H9 (cell line): ENCODE results near the gene SPIN1. TPM values are rescaled to one million over a fixed set of nuclear protein-coding genes. Genes with fewer than 3 reads are reported as not detected.

ENCODE experiments used
- DNase-seq: peaks from one replicate; pipeline ENCODE4 v3.0.0-alpha.2; 2017
- H2AFZ ChIP-seq: one replicate; pipeline ENCODE4 v1.6.1; 2013; ENCODE audit warnings: mild to moderate bottlenecking, low read length, control low read depth, moderate library complexity
- H2AK5ac ChIP-seq: 2 replicates; pipeline ENCODE4 v1.6.1; 2013; ENCODE audit warnings: low read length, control low read depth, mixed read lengths; ENCODE audit not compliant: insufficient read length
- H2BK120ac ChIP-seq: one replicate; pipeline ENCODE4 v1.6.1; 2013; ENCODE audit warnings: low read depth, mild to moderate bottlenecking, low read length, control low read depth, inconsistent platforms; ENCODE audit not compliant: poor library complexity, severe bottlenecking
- H2BK12ac ChIP-seq: 2 replicates; pipeline ENCODE4 v1.6.1; 2013; ENCODE audit warnings: low read length, control low read depth, mixed read lengths, low read depth; ENCODE audit not compliant: insufficient read length
- H2BK15ac ChIP-seq: 2 replicates; pipeline ENCODE4 v1.6.1; 2013; ENCODE audit warnings: low read depth, low read length, control low read depth
- H2BK20ac ChIP-seq: one replicate; pipeline ENCODE4 v1.6.1; 2013; ENCODE audit warnings: low read depth, mild to moderate bottlenecking, low read length, control low read depth, inconsistent platforms; ENCODE audit not compliant: poor library complexity, severe bottlenecking
- H2BK5ac ChIP-seq: 2 replicates; pipeline ENCODE4 v1.6.1; 2013; ENCODE audit warnings: low read length, control low read depth, mixed read lengths; ENCODE audit not compliant: insufficient read length
- H3K14ac ChIP-seq: 2 replicates; pipeline ENCODE4 v1.6.1; 2013; ENCODE audit warnings: low read length, control low read depth; ENCODE audit not compliant: insufficient read depth
- H3K18ac ChIP-seq: 2 replicates; pipeline ENCODE4 v1.6.1; 2013; ENCODE audit warnings: low read depth, mild to moderate bottlenecking, mixed read lengths, low read length, control low read depth; ENCODE audit not compliant: insufficient read length
- H3K23ac ChIP-seq: 2 replicates; pipeline ENCODE4 v1.6.1; 2013; ENCODE audit warnings: low read length, control low read depth, mixed read lengths, low read depth; ENCODE audit not compliant: insufficient read length
- H3K23me2 ChIP-seq: 2 replicates; pipeline ENCODE4 v1.6.1; 2013; ENCODE audit warnings: low read depth, mild to moderate bottlenecking, mixed read lengths, low read length, control low read depth; ENCODE audit not compliant: insufficient read length, poor library complexity, severe bottlenecking
- H3K27ac ChIP-seq: 2 replicates; pipeline ENCODE4 v1.5.1; 2013; ENCODE audit warnings: low read length, control low read depth, mixed read lengths, low read depth; ENCODE audit not compliant: insufficient read length
- H3K27me3 ChIP-seq: 2 replicates; pipeline ENCODE4 v1.6.1; 2013; ENCODE audit warnings: low read length, control low read depth, inconsistent platforms; ENCODE audit not compliant: insufficient read depth
- H3K4ac ChIP-seq: 2 replicates; pipeline ENCODE4 v1.6.1; 2013; ENCODE audit warnings: low read depth, mild to moderate bottlenecking, control low read depth, inconsistent platforms, low read length, moderate library complexity
- H3K4me1 ChIP-seq: 2 replicates; pipeline ENCODE4 v1.6.1; 2013; ENCODE audit warnings: low read length, control low read depth, inconsistent platforms; ENCODE audit not compliant: insufficient read depth
- H3K4me2 ChIP-seq: 2 replicates; pipeline ENCODE4 v1.6.1; 2013; ENCODE audit warnings: low read length, control low read depth, mixed read lengths; ENCODE audit not compliant: insufficient read length, insufficient read depth
- H3K56ac ChIP-seq: 2 replicates; pipeline ENCODE4 v1.6.1; 2013; ENCODE audit warnings: low read depth, mild to moderate bottlenecking, mixed read lengths, low read length, control low read depth; ENCODE audit not compliant: insufficient read length
- H3K79me1 ChIP-seq: 2 replicates; pipeline ENCODE4 v1.6.1; 2013; ENCODE audit warnings: low read depth, mild to moderate bottlenecking, moderate library complexity, low read length, control low read depth, inconsistent platforms; ENCODE audit not compliant: insufficient read depth, poor library complexity, severe bottlenecking
- H3K79me2 ChIP-seq: 2 replicates; pipeline ENCODE4 v1.6.1; 2013; ENCODE audit warnings: low read length, control low read depth, inconsistent platforms; ENCODE audit not compliant: insufficient read depth
- H3K9ac ChIP-seq: 2 replicates; pipeline ENCODE4 v1.6.1; 2013; ENCODE audit warnings: low read length, control low read depth, mixed read lengths; ENCODE audit not compliant: insufficient read length; ENCODE audit errors: extremely low read depth
- H3K9me3 ChIP-seq: one replicate; pipeline ENCODE4 v1.6.1; 2013; ENCODE audit warnings: low read depth, low read length, inconsistent platforms; ENCODE audit not compliant: control insufficient read depth
- H3T11ph ChIP-seq: one replicate; pipeline ENCODE4 v1.6.1; 2013; ENCODE audit warnings: mild to moderate bottlenecking, low read length, control low read depth, inconsistent platforms
- H4K20me1 ChIP-seq: one replicate; pipeline ENCODE4 v1.6.1; 2013; ENCODE audit not compliant: control insufficient read depth, insufficient read length, insufficient read depth
- H4K5ac ChIP-seq: 2 replicates; pipeline ENCODE4 v1.6.1; 2013; ENCODE audit warnings: low read depth, mild to moderate bottlenecking, mixed read lengths, low read length, control low read depth; ENCODE audit not compliant: insufficient read length
- H4K8ac ChIP-seq: replicated peaks from 2 replicates; pipeline ENCODE4 v1.6.1; 2013; ENCODE audit warnings: low read length, control low read depth, mixed read lengths, low read depth; ENCODE audit not compliant: insufficient read length
- H4K91ac ChIP-seq: 2 replicates; pipeline ENCODE4 v1.6.1; 2013; ENCODE audit warnings: low read depth, mild to moderate bottlenecking, moderate library complexity, mixed read lengths, low read length, control low read depth; ENCODE audit not compliant: insufficient read length
- H3K27ac Mint-ChIP-seq, 3 experiments: 2 replicates in 2 of 3; 3 replicates in 1 of 3; pipeline ENCODE4 v1.8.0; 2020 to 2021; ENCODE audit warnings: mixed read lengths in 3 of 3, mild to moderate bottlenecking in 1 of 3, moderate library complexity in 1 of 3
- H3K27me3 Mint-ChIP-seq: 2 replicates; pipeline ENCODE4 v1.8.0; 2021; ENCODE audit warnings: low read depth, mild to moderate bottlenecking, moderate library complexity, mixed read lengths
- H3K36me3 Mint-ChIP-seq, 3 experiments: 2 replicates in 2 of 3; 3 replicates in 1 of 3; pipeline ENCODE4 v1.8.0; 2020 to 2021; ENCODE audit warnings: low read depth in 3 of 3, mixed read lengths in 3 of 3; ENCODE audit not compliant: insufficient read depth in 1 of 3
- H3K4me1 Mint-ChIP-seq, 2 experiments: 2 replicates each; pipeline ENCODE4 v1.8.0; 2020; ENCODE audit warnings: mixed read lengths in 2 of 2
- H3K4me3 Mint-ChIP-seq, 2 experiments: 2 replicates in 1 of 2; 3 replicates in 1 of 2; pipeline ENCODE4 v1.8.0; 2020 to 2021; ENCODE audit warnings: mild to moderate bottlenecking in 2 of 2, mixed read lengths in 2 of 2, moderate library complexity in 1 of 2
- H3K9me3 Mint-ChIP-seq, 2 experiments: 2 replicates in 1 of 2; 3 replicates in 1 of 2; pipeline ENCODE4 v1.8.0; 2020; ENCODE audit warnings: mild to moderate bottlenecking in 2 of 2, mixed read lengths in 2 of 2, moderate library complexity in 1 of 2
- CTCF ChIP-seq: fragments of 200-600 bp; sonication (generic); conservative IDR thresholded peaks from 3 replicates; pipeline ENCODE4 v1.8.0; 2021; ENCODE audit warnings: antibody characterized with exemption, mild to moderate bottlenecking
- WGBS: extraction: QIAGEN DNeasy Blood & Tissue Kit; methylation state at CpG from one replicate; pipeline ENCODE4 v1.1.7; 2013; ENCODE audit warnings: missing lambda C conversion rate, low lambda C conversion rate, mixed read lengths; ENCODE audit not compliant: insufficient read length; ENCODE audit errors: extremely low coverage; 5-methylcytosine and 5-hydroxymethylcytosine counted together
- total RNA-seq: library from RNA; stranded (reverse); gene quantifications from 2 replicates; pipeline ENCODE4 v1.2.1, GENCODE V29; 2021

SPIN1 gene
- total RNA-seq, 1 experiment from 2014 or later = 136 TPM

- H4K5ac ChIP-seq = no peak overlapping the region
- no peak overlapping the region for H3K4me2 ChIP-seq
- H2BK20ac ChIP-seq = no peak overlapping the region
- no peak for TF ChIP-seq CTCF
- no peak overlapping the region for H3T11ph ChIP-seq
- peaks cover 12% of the 10 kb centered on the region for H3K4me1 ChIP-seq
- no peak overlapping the region for H3K18ac ChIP-seq
- H4K20me1 ChIP-seq = no peaks in the 10 kb centered on the region
- no peak overlapping the region for H2AK5ac ChIP-seq
- no peak overlapping the region for H4K91ac ChIP-seq
- no peaks in the 10 kb centered on the region for H3K9me3 ChIP-seq
- no peak overlapping the region for H2AFZ ChIP-seq
- peaks cover 42 to 43% of the 10 kb centered on the region in 2 experiments for H3K4me1 Mint-ChIP-seq
- no peak overlapping the region for H3K56ac ChIP-seq
- H3K36me3 Mint-ChIP-seq = peaks cover 11 to 31% (median 28%) of the 10 kb centered on the region in 3 experiments
- H2BK15ac ChIP-seq = no peak overlapping the region
- H4K8ac ChIP-seq = no peak overlapping the region
- no peaks in the 10 kb centered on the region for H3K27me3 ChIP-seq
- H3K79me2 ChIP-seq = peaks cover 63% of the 10 kb centered on the region
- H3K14ac ChIP-seq = no peak overlapping the region
- no peak overlapping the region for H3K23ac ChIP-seq
- no peaks in the 10 kb centered on the region for H3K27me3 Mint-ChIP-seq
- H3K79me1 ChIP-seq = peaks cover 3% of the 10 kb centered on the region
- no peak overlapping the region for H3K27ac ChIP-seq
- H3K9ac ChIP-seq = no peak overlapping the region
- no CpG with 5 or more reads among the region's 3 CpGs for WGBS
- H2BK120ac ChIP-seq = no peak overlapping the region
- no peak overlapping the region for H3K4ac ChIP-seq
- H2BK12ac ChIP-seq = no peak overlapping the region
- no peak overlapping the region for H3K27ac Mint-ChIP-seq
- H3K4me3 Mint-ChIP-seq = no peak overlapping the region
- H3K9me3 Mint-ChIP-seq = peaks cover 0 to 4% of the 10 kb centered on the region in 2 experiments; a peak in 1 of 5 replicates
- peaks cover 16% of the 10 kb centered on the region for H3K23me2 ChIP-seq
- H2BK5ac ChIP-seq = no peak overlapping the region
- DNase-seq = no peak
These were observed 3.7 kb downstream of the SPIN1 start for GRCh38 chr9:88391921-88392320.
